ENCODE results near the gene WWOX.

DNA sequence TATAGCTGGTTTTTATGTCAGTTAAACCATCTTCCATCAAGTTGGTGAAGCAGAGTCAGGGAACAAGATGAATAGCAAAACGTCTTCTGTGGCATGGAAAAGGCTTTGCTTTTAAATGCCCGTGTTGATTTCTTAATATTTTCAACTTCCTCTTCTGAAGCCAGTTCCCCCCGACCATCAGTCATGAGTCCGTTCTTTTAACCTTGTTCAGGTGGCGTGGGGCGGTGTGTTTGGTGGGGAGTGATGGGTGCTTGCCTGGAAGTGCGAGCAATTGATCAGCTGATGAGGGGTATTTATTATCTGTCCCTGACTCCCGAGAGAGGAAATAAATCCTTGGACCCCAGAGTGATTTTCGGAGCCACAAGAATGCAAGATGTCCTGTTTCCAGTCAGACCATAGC, 147.1 kb downstream of the WWOX start:
- TF ChIP-seq, protein P1, sequence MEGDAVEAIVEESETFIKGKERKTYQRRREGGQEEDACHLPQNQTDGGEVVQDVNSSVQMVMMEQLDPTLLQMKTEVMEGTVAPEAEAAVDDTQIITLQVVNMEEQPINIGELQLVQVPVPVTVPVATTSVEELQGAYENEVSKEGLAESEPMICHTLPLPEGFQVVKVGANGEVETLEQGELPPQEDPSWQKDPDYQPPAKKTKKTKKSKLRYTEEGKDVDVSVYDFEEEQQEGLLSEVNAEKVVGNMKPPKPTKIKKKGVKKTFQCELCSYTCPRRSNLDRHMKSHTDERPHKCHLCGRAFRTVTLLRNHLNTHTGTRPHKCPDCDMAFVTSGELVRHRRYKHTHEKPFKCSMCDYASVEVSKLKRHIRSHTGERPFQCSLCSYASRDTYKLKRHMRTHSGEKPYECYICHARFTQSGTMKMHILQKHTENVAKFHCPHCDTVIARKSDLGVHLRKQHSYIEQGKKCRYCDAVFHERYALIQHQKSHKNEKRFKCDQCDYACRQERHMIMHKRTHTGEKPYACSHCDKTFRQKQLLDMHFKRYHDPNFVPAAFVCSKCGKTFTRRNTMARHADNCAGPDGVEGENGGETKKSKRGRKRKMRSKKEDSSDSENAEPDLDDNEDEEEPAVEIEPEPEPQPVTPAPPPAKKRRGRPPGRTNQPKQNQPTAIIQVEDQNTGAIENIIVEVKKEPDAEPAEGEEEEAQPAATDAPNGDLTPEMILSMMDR (conservative IDR thresholded peaks at IDR 0.05 in 1 of 2, IDR thresholded peaks at IDR 0.05 in 1 of 2; ENCODE audit: extremely low read depth in 1 of 2, insufficient read depth in 1 of 2, low read depth in 1 of 2, low read length in 2 of 2): no peak
- TF ChIP-seq EZH2 (IDR thresholded peaks at IDR 0.05; ENCODE audit: borderline replicate concordance, low read length): no peak

Measured in mammary epithelial cell (primary cell).